Measurements from ENCODE around the gene DDX46. TPM values are rescaled to one million over a fixed set of nuclear protein-coding genes. Genes with fewer than 3 reads are reported as not detected.
"Not testable (repeated sequence)": the region's sequence is repeated elsewhere in the genome, so short reads cannot be mapped to it uniquely, and the experiment has no call there.

DDX46 gene
- total RNA-seq, 1 experiment from 2014 or later: 27.9 TPM

GRCh38 chr5:134813407-134813806 is 54.8 kb downstream of the DDX46 start:
- no peaks in the 10 kb centered on the region for H3K27me3 ChIP-seq (ENCODE audit: control insufficient read depth, insufficient read depth, low read length)
- peaks cover 22% of the 10 kb centered on the region for H3K36me3 ChIP-seq (replicated peaks; ENCODE audit: control insufficient read depth, insufficient read depth, low read length)
- no peak overlapping the region for H3K4me3 ChIP-seq (ENCODE audit: insufficient read depth, low read depth, low read length)
- DNase-seq: no peak

- H3K36me3 ChIP-seq (replicated peaks; ENCODE audit: control insufficient read depth, insufficient read depth, low read length): peaks cover 25% of the 10 kb centered on the region
- no peak overlapping the region for H3K4me3 ChIP-seq (ENCODE audit: insufficient read depth, low read depth, low read length)
- H3K27me3 ChIP-seq (ENCODE audit: control insufficient read depth, insufficient read depth, low read length): no peaks in the 10 kb centered on the region
- DNase-seq: no peak
Observed at GRCh38 chr5:134813827-134814226, 55.2 kb downstream of the DDX46 start.

- no peak for DNase-seq
- no peaks in the 10 kb centered on the region for H3K27me3 ChIP-seq (ENCODE audit: control insufficient read depth, insufficient read depth, low read length)
- no peak overlapping the region for H3K4me3 ChIP-seq (ENCODE audit: insufficient read depth, low read depth, low read length)
- H3K36me3 ChIP-seq (replicated peaks; ENCODE audit: control insufficient read depth, insufficient read depth, low read length): peaks cover 29% of the 10 kb centered on the region
Observed at GRCh38 chr5:134817006-134817405, 58.4 kb downstream of the DDX46 start.

DNA sequence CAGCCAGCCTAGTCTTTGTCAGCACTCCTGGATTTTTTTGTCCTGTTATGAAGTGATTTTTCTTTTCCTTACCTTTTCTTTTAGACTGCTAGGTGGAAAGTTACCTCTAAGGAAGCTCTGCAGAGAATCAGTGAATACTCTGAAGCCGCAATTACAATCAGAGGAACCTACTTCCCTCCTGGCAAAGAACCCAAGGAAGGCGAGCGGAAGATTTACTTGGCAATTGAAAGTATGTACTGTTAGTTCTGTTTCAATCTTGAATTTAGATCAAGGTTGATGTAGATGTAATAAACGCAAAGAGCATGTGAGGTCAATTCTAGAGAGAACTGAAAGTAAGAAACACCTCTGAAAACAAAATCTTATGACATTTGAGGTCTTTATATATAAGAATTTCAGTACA is 60.2 kb downstream of the DDX46 start:
- no peaks in the 10 kb centered on the region for H3K27me3 ChIP-seq (ENCODE audit: control insufficient read depth, insufficient read depth, low read length)
- H3K36me3 ChIP-seq (replicated peaks; ENCODE audit: control insufficient read depth, insufficient read depth, low read length): peaks cover 28% of the 10 kb centered on the region
- DNase-seq: no peak
- no peak overlapping the region for H3K4me3 ChIP-seq (ENCODE audit: insufficient read depth, low read depth, low read length)

DNA sequence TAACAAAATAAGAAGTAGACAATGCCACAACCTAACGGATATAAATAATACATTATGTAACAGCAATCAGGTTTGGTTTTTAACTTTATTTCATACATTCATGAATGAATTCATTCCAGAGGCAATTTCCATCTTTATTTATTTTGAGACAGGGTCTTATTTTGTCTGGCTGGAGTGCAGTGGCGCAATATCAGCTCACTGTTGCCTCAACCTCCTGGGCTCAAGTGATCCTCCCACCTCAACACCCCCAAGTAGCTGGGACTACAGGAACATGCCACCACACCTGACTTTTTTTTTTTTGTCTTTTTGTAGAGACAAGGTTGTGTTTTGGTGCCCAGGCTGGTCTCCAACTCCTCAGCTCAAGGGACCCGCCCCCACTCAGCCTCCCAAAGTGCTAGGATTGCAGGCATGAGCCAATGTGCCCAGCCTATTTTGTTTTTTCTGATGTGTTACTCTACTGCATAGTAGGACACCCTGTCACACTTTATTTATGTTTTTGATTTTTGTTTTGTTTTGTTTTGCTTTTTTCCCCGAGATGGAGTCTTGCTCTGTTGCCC is 60.9 kb downstream of the DDX46 start:
- no peak for DNase-seq
- H3K27me3 ChIP-seq (ENCODE audit: control insufficient read depth, insufficient read depth, low read length): no peaks in the 10 kb centered on the region
- H3K4me3 ChIP-seq (ENCODE audit: insufficient read depth, low read depth, low read length): no peak overlapping the region
- peaks cover 28% of the 10 kb centered on the region for H3K36me3 ChIP-seq (replicated peaks; ENCODE audit: control insufficient read depth, insufficient read depth, low read length)

DNA sequence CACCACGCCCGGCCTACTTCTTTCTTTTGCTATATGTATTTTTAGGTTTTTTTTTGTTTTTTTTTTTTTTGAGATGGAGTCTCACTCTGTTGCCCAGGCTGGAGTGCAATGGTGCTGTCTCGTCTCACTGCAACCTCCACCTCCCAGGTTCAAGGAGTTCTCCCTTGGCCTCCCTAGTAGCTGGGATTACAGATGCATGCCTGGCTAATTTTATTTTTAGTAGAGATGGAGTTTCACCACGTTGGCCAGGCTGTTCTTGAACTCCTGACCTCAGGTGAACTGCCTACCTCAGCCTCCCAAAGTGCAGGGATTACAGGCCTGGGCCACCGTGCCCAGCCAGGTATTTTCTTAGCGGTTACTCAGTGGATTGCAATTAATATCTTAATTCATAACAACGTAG is 63.3 kb downstream of the DDX46 start:
- no peak for DNase-seq
- Histone ChIP-seq H3K4me3 (ENCODE audit: insufficient read depth, low read depth, low read length) (no peak overlapping the region), H3K27me3 (ENCODE audit: control insufficient read depth, insufficient read depth, low read length) (no peaks in the 10 kb centered on the region), H3K36me3 (replicated peaks; ENCODE audit: control insufficient read depth, insufficient read depth, low read length) (peaks cover 28% of the 10 kb centered on the region)

- no peak for DNase-seq
- no peak overlapping the region for H3K4me3 ChIP-seq (ENCODE audit: insufficient read depth, low read depth, low read length)
- peaks cover 15% of the 10 kb centered on the region for H3K36me3 ChIP-seq (replicated peaks; ENCODE audit: control insufficient read depth, insufficient read depth, low read length)
- no peaks in the 10 kb centered on the region for H3K27me3 ChIP-seq (ENCODE audit: control insufficient read depth, insufficient read depth, low read length)
Observed at GRCh38 chr5:134824681-134825080, 66.1 kb downstream of the DDX46 start.

GRCh38 chr5:134825212-134825611 is 66.6 kb downstream of the DDX46 start:
- peaks cover 14% of the 10 kb centered on the region for H3K36me3 ChIP-seq (replicated peaks; ENCODE audit: control insufficient read depth, insufficient read depth, low read length)
- H3K27me3 ChIP-seq (ENCODE audit: control insufficient read depth, insufficient read depth, low read length): no peaks in the 10 kb centered on the region
- DNase-seq: no peak
- no peak overlapping the region for H3K4me3 ChIP-seq (ENCODE audit: insufficient read depth, low read depth, low read length)

GRCh38 chr5:134833340-134834032 is 74.9 kb downstream of the DDX46 start:
- no peak for DNase-seq
- no peak overlapping the region for H3K4me3 ChIP-seq (ENCODE audit: insufficient read depth, low read depth, low read length)
- peaks cover 5% of the 10 kb centered on the region for H3K36me3 ChIP-seq (replicated peaks; ENCODE audit: control insufficient read depth, insufficient read depth, low read length)
- no peaks in the 10 kb centered on the region for H3K27me3 ChIP-seq (ENCODE audit: control insufficient read depth, insufficient read depth, low read length)

GRCh38 chr5:134835623-134836022 is 77.0 kb downstream of the DDX46 start:
- Histone ChIP-seq H3K27me3 (ENCODE audit: control insufficient read depth, insufficient read depth, low read length) (no peaks in the 10 kb centered on the region), H3K4me3 (ENCODE audit: insufficient read depth, low read depth, low read length) (no peak overlapping the region)

DNA sequence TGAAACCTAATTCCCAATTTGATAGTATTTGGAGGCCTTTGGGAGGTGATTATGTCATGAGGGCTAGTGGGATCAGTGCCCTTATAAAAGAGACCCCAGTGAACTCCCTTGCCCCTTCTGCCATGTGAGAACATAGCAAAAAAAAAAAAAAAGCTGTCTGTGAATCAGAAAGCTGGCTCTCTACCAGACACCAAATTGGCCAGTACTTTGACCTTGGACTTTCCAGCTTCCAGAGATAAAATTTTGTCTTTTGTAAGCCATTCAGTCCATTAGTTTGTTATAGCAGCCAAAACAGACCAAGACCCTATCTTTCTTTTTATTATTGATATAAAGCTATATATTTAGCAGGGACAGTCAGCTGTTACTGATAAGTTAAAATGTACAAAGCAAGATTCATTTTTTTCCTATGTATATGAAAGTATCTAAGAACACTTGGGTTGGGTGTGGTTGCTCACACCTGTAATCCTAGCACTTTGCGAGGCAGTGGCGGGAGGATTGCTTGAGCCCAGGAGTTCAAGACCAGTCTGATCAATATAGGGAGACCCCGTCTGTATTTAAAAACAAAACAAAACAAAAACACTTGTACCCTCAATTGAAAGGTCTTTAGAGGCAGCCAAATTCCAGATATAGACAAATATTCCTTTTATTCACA is 79.1 kb downstream of the DDX46 start:
- H3K27me3 ChIP-seq (ENCODE audit: control insufficient read depth, insufficient read depth, low read length): no peaks in the 10 kb centered on the region
- H3K4me3 ChIP-seq (ENCODE audit: insufficient read depth, low read depth, low read length): no peak overlapping the region
- peaks cover 7% of the 10 kb centered on the region for H3K36me3 ChIP-seq (replicated peaks; ENCODE audit: control insufficient read depth, insufficient read depth, low read length)
- no peak for DNase-seq

More at GRCh38 chr5:134835623-134836022, 77.0 kb downstream of the DDX46 start:
- DNase-seq: no peak
- H3K36me3 ChIP-seq (replicated peaks; ENCODE audit: control insufficient read depth, insufficient read depth, low read length): peaks cover 7% of the 10 kb centered on the region

GRCh38 chr5:134838361-134838760 is 79.8 kb downstream of the DDX46 start:
- not testable (repeated sequence) for H3K27me3 ChIP-seq (ENCODE audit: control insufficient read depth, insufficient read depth, low read length); H3K4me3 ChIP-seq (ENCODE audit: insufficient read depth, low read depth, low read length); DNase-seq; H3K36me3 ChIP-seq (replicated peaks; ENCODE audit: control insufficient read depth, insufficient read depth, low read length)

GRCh38 chr5:134840811-134841210 is 82.2 kb downstream of the DDX46 start:
- Histone ChIP-seq H3K4me3 (ENCODE audit: insufficient read depth, low read depth, low read length) (no peak overlapping the region), H3K36me3 (replicated peaks; ENCODE audit: control insufficient read depth, insufficient read depth, low read length) (peaks cover 5% of the 10 kb centered on the region), H3K27me3 (ENCODE audit: control insufficient read depth, insufficient read depth, low read length) (no peaks in the 10 kb centered on the region)
- DNase-seq: no peak

DNA sequence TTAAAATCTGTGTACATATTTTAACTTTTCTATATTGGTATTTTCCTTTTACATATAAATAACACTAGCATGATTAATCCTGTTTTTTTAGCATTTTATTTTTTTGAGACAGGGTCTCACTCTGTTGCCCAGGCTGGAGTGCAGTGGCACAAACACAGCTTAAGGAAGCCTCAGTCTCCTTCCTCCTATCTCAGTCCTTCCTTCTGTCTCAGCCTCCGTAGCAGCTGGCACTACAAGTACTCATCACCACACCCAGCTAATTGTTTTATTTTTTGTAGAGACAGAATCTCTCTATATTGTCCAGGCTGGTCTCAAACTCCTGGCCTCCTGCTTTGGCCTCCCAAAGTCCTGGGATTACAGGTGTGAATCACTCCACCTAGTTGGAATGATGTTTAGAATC is 85.7 kb downstream of the DDX46 start:
- Histone ChIP-seq H3K36me3 (replicated peaks; ENCODE audit: control insufficient read depth, insufficient read depth, low read length) (peaks cover 2% of the 10 kb centered on the region), H3K27me3 (ENCODE audit: control insufficient read depth, insufficient read depth, low read length) (no peaks in the 10 kb centered on the region), H3K4me3 (ENCODE audit: insufficient read depth, low read depth, low read length) (no peak overlapping the region)
- no peak for DNase-seq

GRCh38 chr5:134845335-134845851 is 86.8 kb downstream of the DDX46 start:
- Histone ChIP-seq H3K36me3 (replicated peaks; ENCODE audit: control insufficient read depth, insufficient read depth, low read length) (no peaks in the 10 kb centered on the region; the same call in none of the 2 replicates), H3K27me3 (ENCODE audit: control insufficient read depth, insufficient read depth, low read length) (no peaks in the 10 kb centered on the region), H3K4me3 (ENCODE audit: insufficient read depth, low read depth, low read length) (peak overlapping the region; percentile 63)
- DNase-seq: no peak

All from H7 (cell line).